EH (cell line): ENCODE measurements around the gene ZNF280A.

ENCODE experiments used
- DNase-seq: peaks from one replicate; pipeline ENCODE4 v3.0.0-alpha.2; 2015; ENCODE audit warnings: low read depth

The ZNF280A gene

DNA sequence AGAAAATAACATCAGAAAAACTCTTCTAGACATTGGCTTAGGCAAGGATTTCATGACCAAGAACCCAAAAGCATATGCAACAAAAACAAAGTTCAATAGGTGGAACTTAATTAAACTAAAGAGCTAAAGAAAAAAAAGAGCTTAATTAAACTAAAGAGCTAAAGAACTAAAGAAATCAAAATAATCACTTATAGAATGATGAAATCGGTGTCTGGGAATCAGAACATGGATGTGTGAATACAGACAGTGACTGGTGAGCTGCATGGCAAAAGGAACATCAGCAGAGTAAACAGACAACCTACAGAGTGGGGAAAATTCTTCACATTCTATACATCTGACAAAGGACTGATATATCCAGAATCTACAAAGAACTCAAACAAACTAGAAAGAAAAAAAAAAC, 53.0 kb downstream of the ZNF280A start:
- no peak for DNase-seq

- peak; percentile 7 for DNase-seq
These were observed 54.3 kb downstream of the ZNF280A start for GRCh38 chr22:22465782-22466181.

- DNase-seq: no peak
These were observed 54.9 kb downstream of the ZNF280A start for GRCh38 chr22:22465094-22465602.

- no peak for DNase-seq
These were observed 55.5 kb downstream of the ZNF280A start for GRCh38 chr22:22464541-22465054.

GRCh38 chr22:22463855-22464540, 56.1 kb downstream of the ZNF280A start:
- peak; percentile 64 for DNase-seq
